GM18502 (cell line): ENCODE measurements around the gene CDKN3.
"Not testable (repeated sequence)": the region's sequence is repeated elsewhere in the genome, so short reads cannot be mapped to it uniquely, and the experiment has no call there.

ENCODE experiments used
- ATAC-seq: cut with Tn5 transposase; IDR thresholded peaks from one replicate; pipeline ENCODE4 v1.9.1; 2021; ENCODE audit warnings: mild to moderate bottlenecking; ENCODE audit not compliant: unreplicated experiment, poor library complexity

The CDKN3 gene

DNA sequence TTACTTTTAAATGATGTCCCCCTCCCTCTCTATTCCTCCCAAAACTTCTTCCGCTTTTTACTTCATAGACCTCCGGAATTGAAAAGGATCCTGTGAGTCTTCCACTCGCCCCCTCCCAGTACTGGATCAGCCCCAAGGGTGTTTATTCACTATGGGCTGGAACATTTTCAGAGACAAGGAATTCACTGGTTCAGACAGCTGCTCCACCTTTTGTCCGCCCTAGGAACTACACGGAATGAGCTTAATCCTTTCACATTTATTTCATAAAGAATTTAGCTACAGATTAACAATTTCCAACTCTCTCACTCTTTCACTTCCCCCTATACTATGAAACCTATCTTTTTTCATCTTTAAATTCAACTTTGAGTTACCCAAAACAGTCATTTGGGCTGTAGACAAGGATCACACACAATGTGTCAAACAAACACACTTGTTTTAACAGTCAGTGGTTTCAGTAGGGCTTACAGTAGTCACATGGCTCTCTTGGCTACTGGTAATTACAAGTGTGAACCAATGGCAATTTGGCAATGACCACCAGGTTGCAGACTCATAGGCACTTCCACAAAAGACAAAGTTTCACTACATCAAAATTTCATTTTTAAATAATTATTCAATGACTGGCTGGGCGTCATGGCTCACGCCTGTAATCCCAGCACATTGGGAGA lies 23.8 kb downstream of the CDKN3 start:
- no peak for ATAC-seq

DNA sequence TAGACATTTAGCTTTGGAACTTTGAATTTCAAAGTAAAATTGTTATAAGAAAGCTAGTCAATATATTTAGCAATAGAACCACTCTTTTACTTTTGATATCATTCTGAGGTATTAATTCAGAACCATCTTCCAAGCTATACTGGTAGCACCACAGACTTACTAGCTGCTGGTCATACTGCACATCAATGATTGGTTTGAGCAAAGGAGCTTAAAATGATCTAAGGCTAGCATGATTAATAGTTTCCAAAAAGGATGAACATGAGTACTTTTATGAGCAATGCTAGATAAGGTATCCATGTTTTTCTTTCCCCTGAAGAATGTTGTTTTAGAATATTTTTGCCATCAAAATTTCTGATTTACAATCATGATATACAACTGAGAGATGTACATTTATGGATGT lies 27.2 kb downstream of the CDKN3 start:
- ATAC-seq, result no peak

DNA sequence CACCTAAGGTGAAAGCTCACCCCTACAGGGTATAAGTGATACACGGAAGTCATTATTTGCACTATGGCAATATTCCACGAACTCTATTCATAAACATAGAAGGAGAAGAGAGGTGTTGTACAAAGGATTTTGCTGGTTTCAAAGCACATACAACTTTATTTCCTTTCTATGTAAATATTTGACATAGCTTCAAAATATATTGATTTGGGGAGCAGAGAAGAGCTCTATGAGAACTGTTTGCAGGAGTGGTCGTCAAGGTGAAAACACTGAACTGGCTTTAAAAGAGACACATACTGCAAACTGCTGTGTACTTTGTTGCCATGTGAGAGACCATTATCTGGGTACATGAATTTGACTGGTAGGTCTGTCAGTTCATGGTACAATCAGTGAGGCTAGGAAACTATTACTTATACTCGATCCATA lies 27.7 kb downstream of the CDKN3 start:
- ATAC-seq, result no peak

DNA sequence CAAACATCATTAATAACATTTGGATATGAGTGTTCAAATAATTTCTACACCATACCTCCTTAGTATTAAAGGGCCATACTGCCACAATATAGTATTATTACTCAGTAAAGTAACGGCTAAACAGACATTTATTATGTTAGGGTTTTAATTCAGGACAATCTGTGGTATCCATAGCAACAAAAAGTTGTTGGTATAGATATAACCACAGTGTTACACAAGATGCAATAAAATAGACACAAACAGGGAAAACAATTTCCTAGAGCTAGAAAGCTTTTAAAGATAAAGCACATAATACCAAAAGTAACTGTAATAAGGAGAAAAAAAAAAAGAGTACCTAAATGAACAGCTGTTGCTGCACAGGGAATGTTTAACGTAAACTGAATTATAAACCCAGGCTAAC lies 28.3 kb downstream of the CDKN3 start:
- ATAC-seq, result no peak

DNA sequence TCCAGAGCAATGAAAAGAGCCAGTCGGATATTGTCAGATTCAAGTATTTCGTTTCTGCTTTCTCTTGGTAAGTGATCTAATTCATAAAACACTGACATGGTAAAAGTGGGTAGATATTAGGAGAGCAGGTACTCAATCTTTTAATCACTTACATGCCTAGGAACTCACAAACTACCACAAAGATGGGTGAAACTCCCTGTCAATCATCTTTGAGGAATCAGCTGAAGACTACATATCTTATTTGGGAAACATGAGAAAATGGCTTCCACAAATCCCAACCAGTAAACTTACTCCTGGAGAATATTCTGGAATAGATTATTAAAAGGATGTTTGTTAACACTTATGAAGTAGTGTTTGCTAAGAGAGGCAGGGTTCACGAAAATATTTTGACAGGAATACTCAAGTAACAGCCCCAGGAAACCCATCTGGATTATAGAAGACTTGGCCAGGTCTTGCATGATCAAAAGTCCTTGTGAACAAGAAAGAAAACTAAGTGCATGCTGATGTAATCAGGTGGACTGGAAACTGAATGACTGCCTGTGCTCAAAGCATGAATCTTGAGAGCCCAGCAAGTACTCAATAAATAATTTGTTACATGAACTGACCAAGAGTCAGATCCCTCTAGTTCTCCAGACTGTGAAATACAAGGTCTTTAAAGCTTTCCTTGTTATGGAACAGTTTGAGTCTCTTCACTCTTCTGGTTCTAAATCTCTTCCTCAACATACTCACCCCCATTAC lies 28.9 kb downstream of the CDKN3 start:
- no peak for ATAC-seq

DNA sequence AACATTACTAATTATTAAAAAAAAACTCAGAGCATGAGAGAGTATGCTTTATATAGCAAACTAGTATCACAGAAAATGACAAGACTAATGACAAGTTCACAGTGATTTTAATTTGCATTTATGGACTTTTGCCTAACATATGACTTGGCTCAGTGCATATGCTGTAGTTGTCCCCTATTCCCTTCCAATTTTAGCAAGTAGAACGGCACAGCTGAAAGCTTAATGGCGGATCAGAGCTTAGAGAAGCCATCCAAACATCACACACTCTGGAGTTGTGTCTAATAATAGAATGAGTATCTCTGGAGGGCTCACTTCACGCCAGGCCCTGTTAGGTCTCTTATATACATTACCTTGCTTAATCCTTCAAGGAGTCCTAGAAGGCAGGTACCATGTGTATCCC lies 31.1 kb downstream of the CDKN3 start:
- no peak for ATAC-seq

DNA sequence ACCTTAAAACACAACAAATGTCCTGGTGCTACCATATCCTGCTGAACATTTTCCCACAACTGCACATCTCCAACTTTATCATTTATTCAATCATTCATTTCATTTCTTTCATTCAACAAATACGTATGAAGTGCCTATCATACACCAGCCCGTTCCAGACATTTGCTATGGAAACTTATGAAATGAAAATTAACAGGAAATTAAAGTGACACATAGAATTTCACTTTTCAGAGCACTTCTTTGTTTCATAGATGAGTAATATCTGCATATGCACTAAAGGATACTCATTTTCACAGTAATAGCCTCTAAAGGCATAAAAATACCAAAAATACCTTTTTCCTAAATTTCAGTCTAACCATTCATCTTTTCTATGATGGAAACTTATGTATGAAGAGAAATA lies 31.7 kb downstream of the CDKN3 start:
- no peak for ATAC-seq

DNA sequence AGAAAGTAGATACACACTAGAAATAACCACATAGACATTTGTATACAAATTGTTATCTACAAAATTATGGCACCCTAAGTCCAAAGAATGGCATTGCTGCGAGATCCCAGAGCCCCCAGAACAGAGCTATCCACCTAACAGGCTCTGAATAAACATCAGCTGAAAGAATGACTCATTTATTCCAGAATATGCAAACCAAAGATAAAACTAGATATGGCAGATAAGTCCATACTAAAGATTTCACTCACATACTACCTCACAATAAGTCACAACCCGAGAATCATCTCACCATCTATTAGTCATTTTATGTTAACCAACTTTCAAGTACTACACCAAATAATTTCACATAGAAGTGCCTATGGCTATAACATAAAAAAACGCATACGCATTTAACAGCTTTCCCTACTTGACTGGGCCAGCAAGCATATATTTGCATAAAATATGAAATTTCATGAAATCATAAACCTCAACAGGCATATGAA lies 38.7 kb downstream of the CDKN3 start:
- ATAC-seq, result peak; percentile 59

DNA sequence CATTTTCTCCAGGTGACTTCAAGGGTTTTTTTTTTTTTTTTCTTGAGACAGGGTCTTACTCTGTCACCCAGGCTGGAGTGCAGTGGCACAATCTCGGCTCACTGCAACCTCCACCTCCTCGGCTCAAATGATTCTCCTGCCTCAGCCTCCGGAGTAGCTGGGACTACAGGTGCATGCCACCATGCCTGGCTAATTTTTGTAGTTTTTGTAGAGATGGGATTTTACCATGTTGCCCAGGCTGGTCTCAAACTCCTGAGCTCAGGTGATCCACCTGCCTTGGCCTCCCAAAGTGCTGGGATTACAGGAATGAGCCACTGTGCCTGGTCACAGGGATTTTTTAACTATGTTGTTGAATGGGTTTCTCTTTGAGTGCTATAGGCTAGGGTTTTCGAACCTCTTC lies 41.1 kb downstream of the CDKN3 start:
- not testable (repeated sequence) for ATAC-seq

DNA sequence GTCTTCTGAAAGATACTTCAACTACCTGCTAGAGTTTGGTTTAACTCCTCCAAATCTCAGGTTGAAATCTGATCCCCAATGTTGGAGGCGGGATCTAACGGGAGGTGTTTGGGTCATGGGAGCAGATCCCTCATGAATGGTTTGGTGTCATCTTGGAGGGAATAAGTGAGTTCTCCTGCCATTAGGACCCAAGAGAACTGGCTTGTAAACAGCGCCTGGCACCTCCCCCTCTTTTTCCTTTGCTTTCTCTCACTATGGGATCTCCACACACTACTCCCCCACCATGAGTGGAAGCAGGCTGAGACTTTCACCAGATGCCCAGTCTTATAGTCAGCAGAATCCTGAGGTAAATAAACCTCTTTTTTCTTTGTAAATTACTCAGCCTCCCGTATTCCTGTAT lies 41.9 kb downstream of the CDKN3 start:
- ATAC-seq, result no peak

DNA sequence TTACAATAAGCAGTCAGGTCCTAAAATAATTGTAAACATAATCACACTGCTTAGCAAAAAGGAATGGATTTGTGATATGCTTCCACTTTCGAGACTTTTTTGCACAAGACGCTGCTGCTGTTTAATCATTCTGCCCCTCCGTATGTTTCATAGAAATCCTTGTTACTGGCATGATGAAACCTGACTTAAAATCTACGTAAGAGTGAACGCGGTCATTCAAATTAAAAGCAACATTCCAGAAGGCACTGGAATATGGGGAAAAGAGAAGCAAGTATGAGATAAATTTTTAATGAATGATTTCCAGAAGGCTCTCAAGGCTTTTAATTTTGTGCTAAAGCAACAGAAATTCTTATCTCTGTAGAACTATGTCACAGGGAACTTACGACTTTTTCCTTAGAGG lies 43.2 kb downstream of the CDKN3 start:
- no peak for ATAC-seq

DNA sequence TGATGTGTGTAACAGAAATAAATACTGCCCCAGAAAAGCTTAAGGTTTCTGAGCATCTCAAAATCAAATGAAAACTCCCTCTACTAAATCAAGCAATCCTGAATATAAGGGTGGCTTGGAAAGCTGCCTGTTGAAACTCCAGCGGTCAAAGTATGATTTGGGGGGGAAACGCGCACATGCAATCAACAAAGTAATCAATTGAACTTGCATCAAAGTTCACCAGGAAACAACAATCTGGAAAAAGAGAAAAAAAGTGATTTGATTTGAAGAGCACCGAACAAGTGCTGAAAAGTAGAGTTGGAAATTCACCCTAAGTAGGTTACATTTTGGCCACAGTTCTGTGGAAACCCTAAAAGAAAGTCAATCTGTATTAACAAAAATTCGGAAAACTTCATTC lies 43.7 kb downstream of the CDKN3 start:
- no peak for ATAC-seq

DNA sequence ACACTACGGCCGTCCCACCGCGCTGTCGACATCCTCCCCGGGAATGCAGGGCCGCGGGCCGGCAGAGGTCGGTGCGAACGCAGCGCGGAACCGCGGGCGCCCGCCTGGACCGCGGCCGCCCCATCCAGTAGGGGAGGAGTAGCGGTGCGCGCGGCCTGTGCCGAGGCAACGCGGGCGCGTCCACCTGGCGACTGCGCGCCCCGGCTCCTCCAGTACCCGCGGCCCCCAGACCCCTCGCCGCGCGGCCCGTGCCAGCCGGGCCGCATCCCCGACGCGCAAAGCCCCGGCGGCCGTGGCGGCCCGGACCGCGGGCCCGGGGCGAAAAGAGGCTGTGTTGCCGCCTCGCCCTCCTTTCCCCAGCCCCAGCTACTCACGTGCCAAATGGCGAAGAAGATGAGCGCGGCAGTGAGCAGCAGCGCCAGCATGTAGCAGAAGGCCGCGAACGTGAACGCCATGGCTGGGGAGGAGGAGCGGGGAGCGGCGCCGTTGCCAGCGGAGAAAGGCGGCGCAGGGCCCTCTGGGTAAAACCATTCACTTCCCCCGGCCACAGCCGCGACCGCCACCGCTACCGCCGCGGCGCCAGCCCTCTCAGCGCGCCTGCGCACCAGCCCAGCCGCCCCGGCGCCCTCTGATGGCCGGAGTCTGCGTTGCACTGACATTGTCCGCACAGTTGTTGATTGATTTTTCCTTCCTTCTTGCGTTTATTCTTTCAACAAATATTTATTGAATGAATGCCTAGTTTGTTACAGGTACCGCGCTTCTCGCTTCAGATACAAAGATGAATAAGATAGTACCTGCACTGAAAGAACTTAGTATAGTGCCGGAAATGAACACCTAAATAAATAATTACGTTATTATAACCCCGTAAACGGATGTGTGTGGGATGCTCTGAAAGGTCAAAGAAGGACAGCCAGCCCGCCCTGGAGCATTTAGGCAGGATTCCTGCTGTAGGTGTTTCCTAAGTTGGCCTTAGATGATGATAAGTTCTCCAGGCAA lies 44.4 kb downstream of the CDKN3 start, which contains the start of gene CNIH1:
Gene CNIH1 (minus strand): TSS at position 502 of the 996 bp plus-strand sequence. CDS start 47 bp downstream, at position 455.
- ATAC-seq, result peak; percentile 97

DNA sequence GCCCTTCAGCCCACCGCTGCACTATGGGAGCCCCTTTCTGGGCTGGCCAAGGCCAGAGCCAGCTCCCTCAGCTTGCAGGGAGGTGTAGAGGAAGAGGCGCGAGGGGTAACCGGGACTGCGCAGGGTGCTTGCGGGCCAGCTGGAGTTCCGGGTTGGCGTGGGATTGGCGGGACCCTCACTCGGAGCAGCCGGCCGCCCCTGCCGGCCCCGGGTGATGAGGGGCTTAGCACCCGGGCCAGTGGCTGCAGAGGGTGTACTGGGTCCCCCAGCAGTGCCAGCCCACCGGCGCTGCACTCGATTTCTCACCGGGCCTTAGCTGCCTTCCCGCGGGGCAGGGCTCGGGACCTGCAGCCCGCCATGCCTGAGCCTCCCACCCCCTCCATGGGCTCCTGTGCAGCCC lies 46.2 kb downstream of the CDKN3 start:
- ATAC-seq, result not testable (repeated sequence)

DNA sequence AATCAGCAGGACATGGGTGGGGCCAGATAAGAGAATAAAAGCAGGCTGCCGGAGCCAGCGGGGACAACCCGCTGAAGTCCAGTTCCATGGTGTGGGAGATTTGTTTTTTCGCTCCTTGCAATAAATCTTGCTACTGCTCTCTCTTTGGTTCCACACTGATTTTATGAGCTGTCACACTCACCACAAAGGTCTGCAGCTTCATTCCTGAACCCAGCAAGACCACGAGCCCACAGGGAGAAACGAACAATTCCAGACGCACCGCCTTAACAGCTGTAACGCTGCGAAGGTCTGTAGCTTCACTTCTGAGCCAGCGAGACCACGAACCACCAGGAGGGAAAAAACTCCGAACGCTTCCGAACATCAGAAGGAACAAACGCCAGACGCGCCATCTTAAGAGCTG lies 47.2 kb downstream of the CDKN3 start:
- ATAC-seq, result no peak

DNA sequence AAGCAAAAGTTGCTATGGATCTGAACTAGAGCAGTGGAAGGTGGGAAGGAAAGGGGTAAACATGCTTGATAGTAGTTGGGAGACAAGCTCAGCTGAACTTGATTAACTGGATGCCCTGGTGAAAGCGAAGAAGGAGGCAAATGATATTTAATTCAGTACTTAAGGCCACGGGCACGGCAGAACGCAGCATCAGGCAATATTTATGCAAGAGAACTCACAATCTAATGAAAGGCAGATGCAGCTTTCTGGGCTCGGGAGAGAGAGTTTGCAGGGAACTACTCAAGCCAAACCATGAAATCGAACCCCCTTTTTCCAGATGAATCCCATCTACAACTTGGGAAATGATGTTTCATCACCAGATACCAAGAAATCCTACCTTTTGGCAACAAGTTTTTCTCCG lies 47.9 kb downstream of the CDKN3 start:
- no peak for ATAC-seq

DNA sequence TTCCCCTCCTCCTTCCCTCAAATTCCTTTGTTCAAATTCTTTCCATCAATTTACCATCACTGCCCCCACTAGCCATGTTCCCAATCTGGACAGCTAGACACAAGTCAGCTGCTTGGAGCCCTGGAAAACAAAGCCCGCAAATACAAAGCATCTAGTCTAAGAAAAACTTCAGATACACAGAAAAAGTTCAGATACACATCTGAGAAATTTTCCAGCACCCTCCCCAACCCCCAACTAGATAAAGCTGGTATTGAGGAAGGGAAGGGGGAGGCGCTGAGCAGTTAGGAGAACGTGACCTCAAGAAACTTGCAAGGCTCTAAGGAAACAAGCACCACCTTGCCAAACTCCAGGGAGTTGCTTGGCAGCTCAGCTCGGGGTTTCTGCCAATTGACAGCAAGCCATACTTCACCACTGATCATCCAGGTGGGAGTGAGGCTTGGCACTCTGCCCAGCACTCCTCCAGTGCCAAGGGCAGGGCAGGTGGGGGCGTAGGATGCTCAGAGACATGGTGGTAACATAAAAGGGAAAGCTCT lies 49.4 kb downstream of the CDKN3 start:
- ATAC-seq, result no peak

DNA sequence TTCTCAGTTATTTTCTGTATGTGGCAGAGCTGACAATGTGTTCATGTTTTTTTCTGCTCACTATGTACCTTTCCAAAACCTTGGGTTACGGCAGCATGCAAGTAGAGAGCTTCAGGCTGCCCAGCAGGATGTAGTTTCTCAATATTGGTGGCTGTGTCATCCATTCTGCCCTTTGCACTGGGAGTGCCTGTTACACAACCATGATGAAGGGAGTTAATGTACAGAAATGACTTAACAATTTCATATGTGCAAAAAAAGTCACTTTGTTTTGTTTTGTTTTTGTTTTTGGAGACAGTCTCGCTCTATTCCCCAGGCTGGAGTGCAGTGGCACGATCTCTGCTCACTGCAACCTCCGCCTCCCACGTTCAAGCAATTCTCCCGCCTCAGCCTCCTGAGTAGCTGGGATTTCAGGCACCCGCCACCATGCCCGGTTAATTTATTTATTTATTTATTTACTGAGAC lies 50.5 kb downstream of the CDKN3 start:
- ATAC-seq, result no peak

DNA sequence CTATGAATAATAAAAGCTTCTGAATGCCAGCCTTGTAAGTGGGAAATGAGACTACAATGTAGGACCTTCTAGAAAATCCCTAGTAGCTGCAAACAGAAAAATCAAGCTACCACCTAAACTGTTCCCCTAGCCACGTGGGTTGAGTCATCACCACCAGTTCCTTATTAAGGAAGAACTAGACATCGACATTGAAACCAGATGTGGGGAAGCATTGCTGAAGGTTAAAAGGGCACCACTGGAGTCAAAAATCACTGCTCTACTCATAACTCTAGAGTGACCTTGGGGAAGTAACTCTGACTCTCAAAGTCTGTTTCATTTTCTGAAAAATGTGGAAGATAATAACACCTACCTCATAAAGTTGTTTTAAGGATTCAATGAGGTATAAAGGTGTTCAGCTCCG lies 53.7 kb downstream of the CDKN3 start:
- peak; percentile 61 for ATAC-seq

DNA sequence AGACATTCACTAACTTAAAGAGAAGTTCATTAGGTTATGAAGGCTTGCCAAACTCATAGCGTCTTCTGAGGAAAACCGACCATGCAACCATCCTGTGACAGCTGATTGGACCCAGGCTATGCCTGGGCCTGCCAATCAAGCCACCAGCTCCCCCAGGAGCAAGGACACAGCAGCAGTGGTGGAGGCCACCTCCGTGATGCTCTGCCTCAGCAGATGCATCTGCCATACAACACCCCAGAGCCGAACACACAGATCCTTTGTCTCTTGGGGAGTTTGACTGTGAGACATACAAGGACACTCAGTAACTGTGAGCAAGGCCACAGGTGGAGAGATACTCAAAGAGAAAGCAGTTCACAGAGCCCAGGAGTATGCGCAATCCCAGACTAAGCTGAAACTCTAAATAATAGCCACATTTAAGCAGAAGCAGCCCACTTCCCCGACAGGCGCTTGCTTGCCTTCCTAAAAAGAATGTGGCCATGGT lies 54.4 kb downstream of the CDKN3 start:
- ATAC-seq, result no peak
